Measurements from ENCODE around the gene PHACTR4.
"Not testable (repeated sequence)": the region's sequence is repeated elsewhere in the genome, so short reads cannot be mapped to it uniquely, and the experiment has no call there.

The PHACTR4 gene

GRCh38 chr1:28371010-28371377 lies 1.5 kb downstream of the PHACTR4 start:
- DNase-seq (ENCODE audit: low read depth in 3 of 3): no peak

- not testable (repeated sequence) for DNase-seq (ENCODE audit: low read depth in 3 of 3)
Measured at GRCh38 chr1:28373450-28373849, 3.9 kb downstream of the PHACTR4 start.

GRCh38 chr1:28374297-28374696 lies 4.8 kb downstream of the PHACTR4 start:
- DNase-seq (ENCODE audit: low read depth in 3 of 3): no peak

GRCh38 chr1:28375598-28375997 lies 6.1 kb downstream of the PHACTR4 start:
- not testable (repeated sequence) for DNase-seq (ENCODE audit: low read depth in 3 of 3)

- DNase-seq (ENCODE audit: low read depth in 3 of 3): not testable (repeated sequence)
Measured at GRCh38 chr1:28376195-28376594, 6.7 kb downstream of the PHACTR4 start.

- DNase-seq (ENCODE audit: low read depth in 3 of 3): no peak
Measured at GRCh38 chr1:28378906-28379305, 9.4 kb downstream of the PHACTR4 start.

- no peak for DNase-seq (ENCODE audit: low read depth in 3 of 3)
Measured at GRCh38 chr1:28380394-28380793, 10.9 kb downstream of the PHACTR4 start.

- not testable (repeated sequence) for DNase-seq (ENCODE audit: low read depth in 3 of 3)
Measured at GRCh38 chr1:28383785-28384184, 14.2 kb downstream of the PHACTR4 start.

- no peak for DNase-seq (ENCODE audit: low read depth in 3 of 3)
Measured at GRCh38 chr1:28392027-28392652, 22.6 kb downstream of the PHACTR4 start.

GRCh38 chr1:28394136-28394535 lies 24.6 kb downstream of the PHACTR4 start:
- DNase-seq (ENCODE audit: low read depth in 3 of 3): no peak

GRCh38 chr1:28395181-28395580 lies 25.6 kb downstream of the PHACTR4 start:
- DNase-seq (ENCODE audit: low read depth in 3 of 3): no peak

- DNase-seq (ENCODE audit: low read depth in 3 of 3): no peak
Measured at GRCh38 chr1:28401760-28402159, 32.2 kb downstream of the PHACTR4 start.

- DNase-seq (ENCODE audit: low read depth in 3 of 3): no peak
Measured at GRCh38 chr1:28409090-28409489, 39.5 kb downstream of the PHACTR4 start.

- DNase-seq (ENCODE audit: low read depth in 3 of 3): no peak
Measured at GRCh38 chr1:28411656-28412055, 42.1 kb downstream of the PHACTR4 start.

GRCh38 chr1:28412731-28413130 lies 43.2 kb downstream of the PHACTR4 start:
- no peak for DNase-seq (ENCODE audit: low read depth in 3 of 3)

- DNase-seq (ENCODE audit: low read depth in 3 of 3): no peak
Measured at GRCh38 chr1:28416509-28417194, 47.1 kb downstream of the PHACTR4 start.

- DNase-seq (ENCODE audit: low read depth in 3 of 3): no peak
Measured at GRCh38 chr1:28417441-28417922, 47.9 kb downstream of the PHACTR4 start.

GRCh38 chr1:28417926-28418637 lies 48.5 kb downstream of the PHACTR4 start:
- DNase-seq (ENCODE audit: low read depth in 3 of 3): no peak

- DNase-seq (ENCODE audit: low read depth in 3 of 3): no peak
Measured at GRCh38 chr1:28421744-28422143, 52.2 kb downstream of the PHACTR4 start.

GRCh38 chr1:28426831-28427230 lies 57.3 kb downstream of the PHACTR4 start:
- DNase-seq (ENCODE audit: low read depth in 3 of 3): no peak

- no peak for DNase-seq (ENCODE audit: low read depth in 3 of 3)
Measured at GRCh38 chr1:28428012-28428411, 58.5 kb downstream of the PHACTR4 start.

- DNase-seq (ENCODE audit: low read depth in 3 of 3): no peak
Measured at GRCh38 chr1:28428990-28429520, 59.5 kb downstream of the PHACTR4 start.

All from stimulated activated CD4-positive, alpha-beta T cell treated with anti-CD3 and anti-CD28 coated beads, TNF-alpha, amount 100 ng/mL, for 4 hours (primary cell).